K562 (cell line): ENCODE results near the gene VMP1. TPM values are rescaled to one million over a fixed set of nuclear protein-coding genes. Genes with fewer than 3 reads are reported as not detected.
A peak's percentile ranks its signal among the peaks of the same experiment; 100 is the strongest.

ENCODE experiments used
- BDP1 ChIP-seq: IDR thresholded peaks from 3 replicates; pipeline ENCODE4 v1.6.1; 2011; ENCODE audit not compliant: insufficient read length, insufficient read depth
- BRD9 ChIP-seq: fragments of 450-650 bp; IDR thresholded peaks from 2 replicates; pipeline ENCODE4 v1.6.1; 2018; ENCODE audit warnings: low read depth; ENCODE audit not compliant: partially characterized antibody
- DNMT1 ChIP-seq: fragments of 450-650 bp; IDR thresholded peaks from 2 replicates; pipeline ENCODE4 v1.6.1; 2016; ENCODE audit warnings: antibody characterized with exemption, mild to moderate bottlenecking
- IRF2 ChIP-seq: sonication (generic); formaldehyde crosslinking; IDR thresholded peaks from 2 replicates; pipeline ENCODE4 v1.8.1; 2022; ENCODE audit warnings: mild to moderate bottlenecking, missing genetic modification reagents
- KLF13 ChIP-seq: fragments of 450-650 bp; IDR thresholded peaks from 2 replicates; pipeline ENCODE4 v1.6.1; 2016; ENCODE audit warnings: missing genetic modification characterization, low read depth, mild to moderate bottlenecking, missing compliant biosample characterization, moderate library complexity, borderline replicate concordance
- LCOR ChIP-seq: sonication (generic); formaldehyde crosslinking; IDR thresholded peaks from 2 replicates; pipeline ENCODE4 v1.8.0; 2022; ENCODE audit warnings: mild to moderate bottlenecking, missing genetic modification reagents
- NFIC ChIP-seq: fragments of 450-650 bp; IDR thresholded peaks from 2 replicates; pipeline ENCODE4 v1.6.1; 2017; ENCODE audit warnings: mild to moderate bottlenecking, inconsistent platforms
- PHB2 ChIP-seq: fragments of 450-650 bp; IDR thresholded peaks from 2 replicates; pipeline ENCODE4 v1.6.1; 2017; ENCODE audit warnings: low read depth
- PHF8 ChIP-seq: fragments of 200-600 bp; sonication (generic); IDR thresholded peaks from 2 replicates; pipeline ENCODE4 v1.6.1; 2012; ENCODE audit warnings: mixed run types, mild to moderate bottlenecking, inconsistent platforms, low read length, moderate library complexity, borderline replicate concordance
- PYGO2 ChIP-seq: fragments of 450-650 bp; IDR thresholded peaks from 2 replicates; pipeline ENCODE4 v1.6.1; 2016; ENCODE audit warnings: mild to moderate bottlenecking, missing genetic modification characterization, moderate library complexity, missing compliant biosample characterization
- SMARCC2 ChIP-seq: fragments of 450-650 bp; IDR thresholded peaks from 2 replicates; pipeline ENCODE4 v1.6.1; 2017; ENCODE audit warnings: antibody characterized with exemption, moderate library complexity, mild to moderate bottlenecking, low read depth
- SP2 ChIP-seq: IDR thresholded peaks from 2 replicates; pipeline ENCODE4 v1.6.1; 2011; ENCODE audit warnings: mild to moderate bottlenecking, low read depth, low read length, moderate library complexity; ENCODE audit not compliant: poor library complexity, severe bottlenecking; ENCODE audit errors: extremely low read depth
- TAL1 ChIP-seq: fragments of 450-650 bp; IDR thresholded peaks from 2 replicates; pipeline ENCODE4 v1.6.1; 2016; ENCODE audit warnings: mild to moderate bottlenecking
- TCF3 ChIP-seq: sonication (generic); formaldehyde crosslinking; IDR thresholded peaks from 2 replicates; pipeline ENCODE4 v1.4.0; 2020; ENCODE audit warnings: mild to moderate bottlenecking, missing genetic modification reagents
- TCFL5 ChIP-seq: fragments of 250-450 bp; sonication (Bioruptor Pico); conservative IDR thresholded peaks from 2 replicates; pipeline ENCODE4 v1.6.1; 2021; ENCODE audit warnings: mild to moderate bottlenecking, moderate library complexity, matching md5 sums
- UBTF ChIP-seq, 2 experiments: IDR thresholded peaks; 2 replicates each; pipeline ENCODE4 v1.6.1; 2012; ENCODE audit warnings: improper control_type of control experiment in 2 of 2, low read depth in 2 of 2, low read length in 2 of 2, borderline replicate concordance in 1 of 2
- WHSC1 ChIP-seq: IDR thresholded peaks from one replicate; pipeline ENCODE4 v1.6.1; 2012; ENCODE audit warnings: low read length, control low read depth, inconsistent platforms
- XRCC5 ChIP-seq: fragments of 200-400 bp; formaldehyde crosslinking; IDR thresholded peaks from 2 replicates; pipeline ENCODE4 v1.6.1; 2017; ENCODE audit warnings: low read depth, mild to moderate bottlenecking, low read length
- ZBTB49 ChIP-seq: sonication (generic); formaldehyde crosslinking; IDR thresholded peaks from 2 replicates; pipeline ENCODE4 v1.8.0; 2022; ENCODE audit warnings: missing genetic modification reagents, mild to moderate bottlenecking, borderline replicate concordance
- ZNF589 ChIP-seq: fragments of 200-800 bp; sonication (Bioruptor generic); IDR thresholded peaks from 2 replicates; pipeline ENCODE4 v1.6.1; 2016; ENCODE audit warnings: low read depth, missing genetic modification characterization, missing compliant biosample characterization
- polyA plus RNA-seq, 8 experiments: library from polyadenylated mRNA; depleted of rRNA in 4 of 8; stranded (reverse) in 5 of 8; unstranded in 3 of 8; fragments of >200 nt; fragmentation: Nextera tagmentation in 2 of 8; fragmentation: Illumina TruSeq in 1 of 8; extraction: Ambion mirVana in 2 of 8; extraction: Trizol in 1 of 8; gene quantifications; 2 replicates each; pipeline versions ENCODE4 v1.2.1 to v1.2.3, GENCODE V29; 2011 to 2014; ENCODE audit warnings: inconsistent platforms in 1 of 8, missing spikeins in 1 of 8
- total RNA-seq, 7 experiments: library from RNA; depleted of rRNA in 6 of 7; stranded (reverse); fragments of >200 nt in 6 of 7; fragmentation: Illumina TruSeq in 2 of 7; extraction: Trizol in 2 of 7; gene quantifications; 2 replicates each; pipeline versions ENCODE4 v1.2.1 to v1.2.3, GENCODE V29; 2011 to 2021; ENCODE audit warnings: low replicate concordance in 1 of 7
- TF ChIP-seq, protein P1 (sequence below), 3 experiments: fragments of 200-800 bp in 1 of 3; fragments of 250-450 bp in 1 of 3; fragments of 450-650 bp in 1 of 3; sonication (Bioruptor Pico) in 1 of 3; sonication (Bioruptor generic) in 1 of 3; formaldehyde crosslinking in 1 of 3; IDR thresholded peaks; 2 replicates each; pipeline versions ENCODE4 v1.6.1 to v1.8.0; 2016 to 2022; ENCODE audit warnings: mild to moderate bottlenecking in 2 of 3, missing genetic modification characterization in 2 of 3, missing compliant biosample characterization in 1 of 3, moderate library complexity in 1 of 3

Gene VMP1
- total and polyA plus RNA-seq, 9 of the 15 experiments (the other 6 are each of a cell fraction or from before 2014, with no cell fraction given): 123 to 304 (median 151) TPM

GRCh38 chr17:59702304-59702703 is 5.2 kb upstream of the VMP1 start (continued):
- TF ChIP-seq ZBTB49 (CRISPR knock-in tag) (no peak), WHSC1 (no peak), LCOR (CRISPR knock-in tag) (0 out of 2 replicates have a peak, but pooled peaks have one; percentile 70), TAL1 (peak; percentile 96), BDP1 (no peak), ZNF589 (CRISPR knock-in tag) (no peak), TCFL5 (CRISPR knock-in tag) (no peak), IRF2 (CRISPR knock-in tag) (no peak), PHB2 (peak; percentile 84), NFIC (peak; percentile 84), XRCC5 (no peak), PHF8 (no peak), PYGO2 (tag) (no peak), SP2 (no peak), DNMT1 (no peak), UBTF (IDR thresholded peaks at IDR 0.05; ENCODE audit: borderline replicate concordance in 1 of 2, low read depth in 2 of 2, low read length in 2 of 2) (no peak), BRD9 (no peak), TCF3 (CRISPR knock-in tag) (peak; percentile 95), SMARCC2 (peak; percentile 78; the same call in 1 of the 2 replicates), KLF13 (tag) (no peak)
- TF ChIP-seq, protein P1, sequence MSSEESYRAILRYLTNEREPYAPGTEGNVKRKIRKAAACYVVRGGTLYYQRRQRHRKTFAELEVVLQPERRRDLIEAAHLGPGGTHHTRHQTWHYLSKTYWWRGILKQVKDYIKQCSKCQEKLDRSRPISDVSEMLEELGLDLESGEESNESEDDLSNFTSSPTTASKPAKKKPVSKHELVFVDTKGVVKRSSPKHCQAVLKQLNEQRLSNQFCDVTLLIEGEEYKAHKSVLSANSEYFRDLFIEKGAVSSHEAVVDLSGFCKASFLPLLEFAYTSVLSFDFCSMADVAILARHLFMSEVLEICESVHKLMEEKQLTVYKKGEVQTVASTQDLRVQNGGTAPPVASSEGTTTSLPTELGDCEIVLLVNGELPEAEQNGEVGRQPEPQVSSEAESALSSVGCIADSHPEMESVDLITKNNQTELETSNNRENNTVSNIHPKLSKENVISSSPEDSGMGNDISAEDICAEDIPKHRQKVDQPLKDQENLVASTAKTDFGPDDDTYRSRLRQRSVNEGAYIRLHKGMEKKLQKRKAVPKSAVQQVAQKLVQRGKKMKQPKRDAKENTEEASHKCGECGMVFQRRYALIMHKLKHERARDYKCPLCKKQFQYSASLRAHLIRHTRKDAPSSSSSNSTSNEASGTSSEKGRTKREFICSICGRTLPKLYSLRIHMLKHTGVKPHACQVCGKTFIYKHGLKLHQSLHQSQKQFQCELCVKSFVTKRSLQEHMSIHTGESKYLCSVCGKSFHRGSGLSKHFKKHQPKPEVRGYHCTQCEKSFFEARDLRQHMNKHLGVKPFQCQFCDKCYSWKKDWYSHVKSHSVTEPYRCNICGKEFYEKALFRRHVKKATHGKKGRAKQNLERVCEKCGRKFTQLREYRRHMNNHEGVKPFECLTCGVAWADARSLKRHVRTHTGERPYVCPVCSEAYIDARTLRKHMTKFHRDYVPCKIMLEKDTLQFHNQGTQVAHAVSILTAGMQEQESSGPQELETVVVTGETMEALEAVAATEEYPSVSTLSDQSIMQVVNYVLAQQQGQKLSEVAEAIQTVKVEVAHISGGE (CRISPR knock-in tag; IDR thresholded peaks at IDR 0.05): no peak
